LNCaP clone FGC (cell line): Measurements from ENCODE around the gene EHMT1.
"Not testable (repeated sequence)": the region's sequence is repeated elsewhere in the genome, so short reads cannot be mapped to it uniquely, and the experiment has no call there.

ENCODE experiments used
- DNase-seq: peaks from one replicate; pipeline ENCODE4 v3.0.0-alpha.2; 2011; ENCODE audit warnings: low read depth
- H3K4me3 ChIP-seq: 2 replicates; pipeline ENCODE4 v1.5.1; 2011; ENCODE audit warnings: mild to moderate bottlenecking, low read depth, low read length, control low read depth
- CTCF ChIP-seq: IDR thresholded peaks from 2 replicates; pipeline ENCODE4 v1.5.1; 2012; ENCODE audit warnings: mild to moderate bottlenecking; ENCODE audit not compliant: control insufficient read depth, insufficient read depth; ENCODE audit errors: extremely low read depth

The EHMT1 gene

GRCh38 chr9:137709411-137710101, 90.8 kb downstream of the EHMT1 start:
- DNase-seq: no peak
- no peak for TF ChIP-seq CTCF
- no peak overlapping the region for H3K4me3 ChIP-seq

GRCh38 chr9:137710704-137711103, 91.9 kb downstream of the EHMT1 start:
- TF ChIP-seq CTCF: no peak
- DNase-seq: no peak
- no peak overlapping the region for H3K4me3 ChIP-seq

- TF ChIP-seq CTCF: no peak
- no peak for DNase-seq
- no peak overlapping the region for H3K4me3 ChIP-seq
These were observed 92.9 kb downstream of the EHMT1 start for GRCh38 chr9:137711678-137712105.

GRCh38 chr9:137715321-137715720, 96.5 kb downstream of the EHMT1 start:
- peak; percentile 70 for DNase-seq
- no peak overlapping the region for H3K4me3 ChIP-seq
- TF ChIP-seq CTCF: no peak

- H3K4me3 ChIP-seq, DNase-seq: not testable (repeated sequence)
These were observed 97.3 kb downstream of the EHMT1 start for GRCh38 chr9:137715866-137716693.

GRCh38 chr9:137716694-137717287, 98.0 kb downstream of the EHMT1 start:
- H3K4me3 ChIP-seq: no peak overlapping the region
- no peak for DNase-seq
- no peak for TF ChIP-seq CTCF

- no peak for DNase-seq
- TF ChIP-seq CTCF: no peak
- H3K4me3 ChIP-seq: no peak overlapping the region
These were observed 99.0 kb downstream of the EHMT1 start for GRCh38 chr9:137717776-137718327.
